ENCODE measurements around the gene PUS7L.
"Not testable (repeated sequence)": the region's sequence is repeated elsewhere in the genome, so short reads cannot be mapped to it uniquely, and the experiment has no call there.

Gene PUS7L

GRCh38 chr12:43758728-43759563 lies at the start of gene PUS7L, which contains the start of gene IRAK4:
Gene PUS7L (minus strand): TSS chr12:43758790. CDS start chr12:43755245, 3,545 bp downstream.
Gene IRAK4 (plus strand): TSS chr12:43758951. CDS start chr12:43768112, 9,161 bp downstream.
- DNase-seq = peak; percentile 93 to 94

- DNase-seq = no peak
These were observed 48.8 kb upstream of the PUS7L start for GRCh38 chr12:43807386-43807785.

- no peak for DNase-seq
These were observed 48.1 kb upstream of the PUS7L start for GRCh38 chr12:43806737-43807072.

GRCh38 chr12:43805860-43806736 lies 47.5 kb upstream of the PUS7L start, which contains the start of gene TWF1:
Gene TWF1 (minus strand): TSS chr12:43806317. CDS start chr12:43806245, 72 bp downstream.
- peak; percentile 79 for DNase-seq

- DNase-seq = no peak
These were observed 46.7 kb upstream of the PUS7L start for GRCh38 chr12:43805149-43805859.

- no peak for DNase-seq
These were observed 39.1 kb upstream of the PUS7L start for GRCh38 chr12:43797561-43798217.

GRCh38 chr12:43795716-43796280 lies 37.2 kb upstream of the PUS7L start:
- no peak for DNase-seq

- no peak for DNase-seq
These were observed 31.4 kb upstream of the PUS7L start for GRCh38 chr12:43789941-43790340.

GRCh38 chr12:43786899-43787693 lies 28.5 kb upstream of the PUS7L start:
- DNase-seq = no peak

- peak; percentile 6 to 22 for DNase-seq
These were observed 17.9 kb upstream of the PUS7L start for GRCh38 chr12:43776498-43776897.

- no peak for DNase-seq
These were observed 7.7 kb upstream of the PUS7L start for GRCh38 chr12:43766291-43766690.

- DNase-seq = no peak
These were observed 5.9 kb upstream of the PUS7L start for GRCh38 chr12:43764528-43764927.

GRCh38 chr12:43763769-43764168 lies 5.2 kb upstream of the PUS7L start:
- no peak for DNase-seq

- no peak for DNase-seq
These were observed 4.0 kb upstream of the PUS7L start for GRCh38 chr12:43762596-43762995.

GRCh38 chr12:43761500-43761899 lies 2.9 kb upstream of the PUS7L start:
- no peak for DNase-seq

- no peak for DNase-seq
These were observed 1.8 kb upstream of the PUS7L start for GRCh38 chr12:43760396-43760795.

GRCh38 chr12:43758247-43758727 lies 303 bp downstream of the PUS7L start:
- no peak for DNase-seq

- DNase-seq = no peak
These were observed 4.6 kb downstream of the PUS7L start for GRCh38 chr12:43754015-43754414.

GRCh38 chr12:43751360-43751759 lies 7.2 kb downstream of the PUS7L start:
- DNase-seq = not testable (repeated sequence)

- DNase-seq = no peak
These were observed 7.8 kb downstream of the PUS7L start for GRCh38 chr12:43750814-43751213.

- DNase-seq = no peak
These were observed 9.6 kb downstream of the PUS7L start for GRCh38 chr12:43749016-43749415.
